Measurements from ENCODE around the gene PIK3R4.

The PIK3R4 gene

GRCh38 chr3:130644628-130645253 lies 101.9 kb downstream of the PIK3R4 start:
- H3K4me3 ChIP-seq (ENCODE audit: low read depth, low read length), result no peak overlapping the region
- TF ChIP-seq, protein P1, sequence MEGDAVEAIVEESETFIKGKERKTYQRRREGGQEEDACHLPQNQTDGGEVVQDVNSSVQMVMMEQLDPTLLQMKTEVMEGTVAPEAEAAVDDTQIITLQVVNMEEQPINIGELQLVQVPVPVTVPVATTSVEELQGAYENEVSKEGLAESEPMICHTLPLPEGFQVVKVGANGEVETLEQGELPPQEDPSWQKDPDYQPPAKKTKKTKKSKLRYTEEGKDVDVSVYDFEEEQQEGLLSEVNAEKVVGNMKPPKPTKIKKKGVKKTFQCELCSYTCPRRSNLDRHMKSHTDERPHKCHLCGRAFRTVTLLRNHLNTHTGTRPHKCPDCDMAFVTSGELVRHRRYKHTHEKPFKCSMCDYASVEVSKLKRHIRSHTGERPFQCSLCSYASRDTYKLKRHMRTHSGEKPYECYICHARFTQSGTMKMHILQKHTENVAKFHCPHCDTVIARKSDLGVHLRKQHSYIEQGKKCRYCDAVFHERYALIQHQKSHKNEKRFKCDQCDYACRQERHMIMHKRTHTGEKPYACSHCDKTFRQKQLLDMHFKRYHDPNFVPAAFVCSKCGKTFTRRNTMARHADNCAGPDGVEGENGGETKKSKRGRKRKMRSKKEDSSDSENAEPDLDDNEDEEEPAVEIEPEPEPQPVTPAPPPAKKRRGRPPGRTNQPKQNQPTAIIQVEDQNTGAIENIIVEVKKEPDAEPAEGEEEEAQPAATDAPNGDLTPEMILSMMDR (IDR thresholded peaks at IDR 0.05; ENCODE audit: low read depth, low read length), result no peak

DNA sequence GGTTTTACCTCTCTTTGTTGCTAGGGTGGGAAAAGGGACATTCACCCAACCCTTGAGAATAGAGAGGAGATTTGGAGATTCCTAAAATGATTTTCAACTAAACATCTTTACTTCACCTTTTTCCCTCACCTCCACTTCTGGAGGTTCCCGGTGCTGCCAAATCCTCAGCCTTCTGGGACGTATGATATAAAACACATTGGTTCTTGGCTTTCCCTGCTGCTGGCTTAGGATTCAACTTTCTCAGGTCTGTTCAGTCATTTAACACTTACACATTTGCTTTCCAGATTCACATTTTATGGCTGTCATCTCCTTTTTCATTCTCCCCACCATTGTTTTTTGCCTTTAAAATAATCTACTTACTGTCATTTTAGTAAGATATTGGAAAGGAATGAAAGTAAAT lies 106.6 kb downstream of the PIK3R4 start:
- H3K4me3 ChIP-seq (ENCODE audit: low read depth, low read length), result no peak overlapping the region

DNA sequence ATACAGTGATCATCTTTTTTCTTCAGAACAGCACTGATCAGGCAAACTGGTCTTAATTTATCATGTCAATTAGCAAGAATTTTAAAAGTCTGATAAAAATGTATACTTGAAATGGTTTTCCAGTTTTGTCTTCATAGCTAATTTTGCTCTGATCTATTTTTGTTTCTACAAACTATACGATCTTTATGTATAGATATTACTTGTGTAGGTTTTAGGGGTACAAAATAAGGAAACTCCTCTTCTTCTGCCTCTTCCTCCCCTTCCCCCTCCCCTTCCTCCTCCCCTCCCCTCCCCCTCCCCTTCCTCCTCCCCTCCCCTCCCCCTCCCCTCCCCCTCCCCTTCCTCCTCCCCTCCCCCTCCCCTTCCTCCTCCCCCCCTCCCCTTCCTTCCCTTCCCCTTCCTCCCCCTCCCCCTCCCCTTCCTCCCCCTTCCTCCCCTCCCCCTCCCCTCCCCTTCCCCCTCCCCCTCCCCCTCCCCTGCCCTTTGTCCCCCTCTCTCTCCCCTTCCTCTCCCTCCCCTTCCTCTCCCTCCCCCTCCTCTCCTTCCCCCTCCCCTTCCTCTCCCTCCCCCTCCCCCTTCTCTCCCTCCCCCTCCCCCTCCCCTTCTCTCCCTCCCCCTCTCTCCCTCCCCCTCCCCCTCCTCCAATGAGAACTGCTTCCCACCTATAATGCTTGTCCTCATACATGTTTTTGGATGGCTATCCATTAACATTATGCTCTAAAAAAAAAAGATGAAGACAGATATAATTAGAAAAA lies 110.0 kb downstream of the PIK3R4 start:
- TF ChIP-seq, protein P1 (IDR thresholded peaks at IDR 0.05; ENCODE audit: low read depth, low read length), result no peak
- no peak overlapping the region for H3K4me3 ChIP-seq (ENCODE audit: low read depth, low read length)

More for the DNA sequence above, 106.6 kb downstream of the PIK3R4 start:
- TF ChIP-seq, protein P1 (IDR thresholded peaks at IDR 0.05; ENCODE audit: low read depth, low read length), result no peak

DNA sequence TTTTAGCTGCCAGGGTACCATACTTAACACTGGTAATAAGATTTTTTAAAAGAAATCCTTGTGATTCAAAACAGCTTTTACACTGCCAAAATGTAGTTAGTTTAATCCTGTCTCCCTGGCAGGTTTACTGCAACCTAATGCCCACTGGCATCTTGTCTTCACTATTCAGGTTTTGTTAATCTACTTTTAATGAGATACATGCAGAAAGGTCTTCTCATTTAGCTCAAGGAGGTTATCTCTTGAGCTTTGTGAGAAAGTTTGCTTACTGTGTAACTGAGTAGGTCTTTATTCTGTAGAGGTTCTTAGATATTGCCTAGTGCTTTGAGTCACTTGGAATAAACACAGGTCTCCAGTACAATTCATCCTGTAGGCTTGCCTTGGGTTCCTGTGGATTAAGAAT lies 110.7 kb downstream of the PIK3R4 start:
- TF ChIP-seq, protein P1 (IDR thresholded peaks at IDR 0.05; ENCODE audit: low read depth, low read length), result no peak
- no peak overlapping the region for H3K4me3 ChIP-seq (ENCODE audit: low read depth, low read length)

DNA sequence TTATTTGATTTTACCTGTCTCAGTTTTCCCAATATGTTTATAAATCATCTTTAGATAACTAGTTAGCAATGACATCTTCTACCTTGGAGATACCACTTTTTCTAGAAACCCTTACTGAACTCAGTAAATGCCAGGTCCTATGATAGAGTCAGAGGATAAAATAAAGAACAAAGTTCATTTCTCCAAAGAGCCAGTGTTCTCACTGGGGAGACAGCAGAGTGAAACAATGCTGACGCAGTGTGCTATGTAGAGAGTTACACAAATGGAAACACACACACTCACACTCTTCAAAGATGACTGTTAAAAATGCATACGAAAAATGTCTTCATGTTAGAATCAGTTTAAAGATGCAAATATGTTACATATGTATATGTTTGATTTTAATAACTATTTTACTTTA lies 111.3 kb downstream of the PIK3R4 start:
- no peak overlapping the region for H3K4me3 ChIP-seq (ENCODE audit: low read depth, low read length)
- TF ChIP-seq, protein P1 (IDR thresholded peaks at IDR 0.05; ENCODE audit: low read depth, low read length), result no peak
